ENCODE results near the gene GNG14. TPM values are rescaled to one million over a fixed set of nuclear protein-coding genes. Genes with fewer than 3 reads are reported as not detected.

The GNG14 gene
- total and polyA plus RNA-seq, 2 of the 4 experiments (the other 2 are of a cell fraction): not detected

DNA sequence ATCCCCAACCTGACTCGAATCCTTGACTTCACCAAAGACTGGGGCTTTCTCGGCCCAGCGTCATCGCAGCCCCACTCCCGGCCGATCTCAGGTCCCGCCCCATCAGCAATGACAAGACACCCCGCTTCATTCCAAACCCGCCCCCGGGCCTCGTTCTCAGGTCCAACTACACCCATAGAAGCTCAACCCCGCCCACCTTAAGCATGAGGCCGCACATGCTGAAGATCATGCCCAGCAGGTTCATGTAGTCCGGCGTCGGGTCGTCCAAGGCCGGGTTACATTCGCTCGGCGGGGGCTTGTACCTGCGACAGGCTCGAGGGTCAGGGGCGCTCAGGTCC, 18.9 kb upstream of the GNG14 start:
- intact Hi-C loops (cut with micrococcal nuclease) (loop anchor here (1.0 kb wide), 1 partner anchor 59 kb away; the partner anchor contains the start of genes ZNF490 and ZNF791), dilution Hi-C loops (cut with HindIII; ENCODE audit: low sequenced_read_pairs, unreplicated experiment) (no loop called here), in situ Hi-C loops (cut with MboI; ENCODE audit: low sequenced_read_pairs) (no loop called here)
- peak overlapping the region; percentile 65 for H3K14ac ChIP-seq (replicated peaks; ENCODE audit: low read depth, low read length)
- peak overlapping the region; percentile 95 for H2AFZ ChIP-seq (replicated peaks; ENCODE audit: low read length, poor library complexity)
- H3K36me3 ChIP-seq (ENCODE audit: control insufficient read depth, insufficient read depth, low read length): peaks cover 12% of the 10 kb centered on the region
- H3K27me3 ChIP-seq (ENCODE audit: control insufficient read depth, insufficient read depth, low read length): no peaks in the 10 kb centered on the region
- H3K4me2 ChIP-seq (ENCODE audit: low read depth, low read length): peak overlapping the region; percentile 97
- H2BK120ac ChIP-seq (ENCODE audit: low read depth, low read length): no peak overlapping the region
- peak overlapping the region; percentile 58 for H3K4me3 ChIP-seq (ENCODE audit: insufficient read depth, low read depth, low read length)
- peak overlapping the region; percentile 79 for H3K27ac ChIP-seq (ENCODE audit: insufficient read depth, low read length)
- peak overlapping the region; percentile 84 for H2AK5ac ChIP-seq (ENCODE audit: low read depth, low read length)
- H4K5ac ChIP-seq (ENCODE audit: low read depth, low read length): peak overlapping the region; percentile 29
- H3K18ac ChIP-seq (ENCODE audit: low read depth, low read length): 0 out of 2 replicates have a peak overlapping the region, but pooled peaks have one; percentile 2
- no peak overlapping the region for H2BK20ac ChIP-seq (ENCODE audit: low read depth, low read length)
- H3K9ac ChIP-seq (ENCODE audit: low read depth, low read length): peak overlapping the region; percentile 81
- DNase-seq: peak; percentile 65
- H4K8ac ChIP-seq (ENCODE audit: low read depth in 2 of 2, low read length in 2 of 2): peak overlapping the region; percentile 72 to 91
- BruUV-seq (replicated peaks): no TSS peak
- CTCF ChIA-PET: no interaction called here
- TF ChIP-seq RFX5 (IDR thresholded peaks at IDR 0.05; ENCODE audit: low read depth, low read length) (no peak), RAD21 (IDR thresholded peaks at IDR 0.05; ENCODE audit: low read length) (no peak), POLR2A (IDR thresholded peaks at IDR 0.05; ENCODE audit: low read depth, low read length) (no peak), MAFK (IDR thresholded peaks at IDR 0.05; ENCODE audit: low read depth, low read length) (no peak), CEBPB (IDR thresholded peaks at IDR 0.05; ENCODE audit: low read depth, low read length) (no peak), FOS (IDR thresholded peaks at IDR 0.05; ENCODE audit: low read depth, low read length) (no peak), BHLHE40 (IDR thresholded peaks at IDR 0.05; ENCODE audit: low read depth, low read length) (no peak), MXI1 (IDR thresholded peaks at IDR 0.05; ENCODE audit: borderline replicate concordance, low read depth, low read length) (no peak), SMC3 (IDR thresholded peaks at IDR 0.05; ENCODE audit: low read depth, low read length) (no peak), CHD1 (IDR thresholded peaks at IDR 0.05; ENCODE audit: low read depth, low read length) (no peak), MAZ (IDR thresholded peaks at IDR 0.05; ENCODE audit: borderline replicate concordance, low read depth, low read length) (no peak), NFE2L2 (IDR thresholded peaks at IDR 0.05; ENCODE audit: low read depth, low read length) (no peak)
- TF ChIP-seq, protein P1, sequence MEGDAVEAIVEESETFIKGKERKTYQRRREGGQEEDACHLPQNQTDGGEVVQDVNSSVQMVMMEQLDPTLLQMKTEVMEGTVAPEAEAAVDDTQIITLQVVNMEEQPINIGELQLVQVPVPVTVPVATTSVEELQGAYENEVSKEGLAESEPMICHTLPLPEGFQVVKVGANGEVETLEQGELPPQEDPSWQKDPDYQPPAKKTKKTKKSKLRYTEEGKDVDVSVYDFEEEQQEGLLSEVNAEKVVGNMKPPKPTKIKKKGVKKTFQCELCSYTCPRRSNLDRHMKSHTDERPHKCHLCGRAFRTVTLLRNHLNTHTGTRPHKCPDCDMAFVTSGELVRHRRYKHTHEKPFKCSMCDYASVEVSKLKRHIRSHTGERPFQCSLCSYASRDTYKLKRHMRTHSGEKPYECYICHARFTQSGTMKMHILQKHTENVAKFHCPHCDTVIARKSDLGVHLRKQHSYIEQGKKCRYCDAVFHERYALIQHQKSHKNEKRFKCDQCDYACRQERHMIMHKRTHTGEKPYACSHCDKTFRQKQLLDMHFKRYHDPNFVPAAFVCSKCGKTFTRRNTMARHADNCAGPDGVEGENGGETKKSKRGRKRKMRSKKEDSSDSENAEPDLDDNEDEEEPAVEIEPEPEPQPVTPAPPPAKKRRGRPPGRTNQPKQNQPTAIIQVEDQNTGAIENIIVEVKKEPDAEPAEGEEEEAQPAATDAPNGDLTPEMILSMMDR (conservative IDR thresholded peaks at IDR 0.05; ENCODE audit: low read depth, low read length): no peak
- TF ChIP-seq, protein P2, sequence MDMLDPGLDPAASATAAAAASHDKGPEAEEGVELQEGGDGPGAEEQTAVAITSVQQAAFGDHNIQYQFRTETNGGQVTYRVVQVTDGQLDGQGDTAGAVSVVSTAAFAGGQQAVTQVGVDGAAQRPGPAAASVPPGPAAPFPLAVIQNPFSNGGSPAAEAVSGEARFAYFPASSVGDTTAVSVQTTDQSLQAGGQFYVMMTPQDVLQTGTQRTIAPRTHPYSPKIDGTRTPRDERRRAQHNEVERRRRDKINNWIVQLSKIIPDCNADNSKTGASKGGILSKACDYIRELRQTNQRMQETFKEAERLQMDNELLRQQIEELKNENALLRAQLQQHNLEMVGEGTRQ (IDR thresholded peaks at IDR 0.05; ENCODE audit: low read depth, low read length): no peak
- peak; percentile 40 for ATAC-seq (ENCODE audit: low read depth)
- H3K4ac ChIP-seq (ENCODE audit: low read depth, low read length): peak overlapping the region; percentile 84
- H2BK5ac ChIP-seq (ENCODE audit: low read depth, low read length, poor library complexity, severe bottlenecking): peak overlapping the region; percentile 54
- peaks cover 15% of the 10 kb centered on the region for H3K4me1 ChIP-seq (ENCODE audit: control insufficient read depth, insufficient read depth, low read length)
- H3K79me1 ChIP-seq (ENCODE audit: low read depth in 1 of 2, low read length in 2 of 2): peaks cover 38 to 71% of the 10 kb centered on the region in 2 experiments
- 0 out of 2 replicates have a peak, but pooled peaks cover 13% of the 10 kb centered on the region for H3K9me1 ChIP-seq (ENCODE audit: insufficient read depth, low read length)
- H3K23ac ChIP-seq (ENCODE audit: low read depth, low read length): peak overlapping the region; percentile 22; the same call in 1 of the 2 replicates
- H4K91ac ChIP-seq (ENCODE audit: insufficient read depth, low read depth, low read length): peak overlapping the region; percentile 67
- whole genome bisulfite sequencing, 2 experiments (ENCODE audit: extremely low coverage in 2 of 2, insufficient read length in 1 of 2): 0% methylated on average over 18 of the region's 24 CpGs; no CpG with 5 or more reads in 1 of the 2 experiments
- peak overlapping the region; percentile 98 for H2AK9ac ChIP-seq (replicated peaks; ENCODE audit: low read depth, low read length, poor library complexity)
- no peaks in the 10 kb centered on the region for H3K9me3 ChIP-seq (ENCODE audit: control insufficient read depth, insufficient read depth, low read length)
- no peak overlapping the region for H2BK15ac ChIP-seq (ENCODE audit: low read depth, low read length)
- no peaks in the 10 kb centered on the region for H4K20me1 ChIP-seq (ENCODE audit: insufficient read depth, low read length)
- POLR2A ChIA-PET (ENCODE audit: unreplicated experiment): no interaction called here
- H3K56ac ChIP-seq (ENCODE audit: extremely low read depth, insufficient read depth, low read length): peak overlapping the region; percentile 97

Measured in IMR-90 (cell line).